HG03135 (cell line): ENCODE data around the gene NDUFV2.
"Not testable (repeated sequence)": the region's sequence is repeated elsewhere in the genome, so short reads cannot be mapped to it uniquely, and the experiment has no call there.

ENCODE experiments used
- ATAC-seq: cut with Tn5 transposase; IDR thresholded peaks from one replicate; pipeline ENCODE4 v1.9.1; 2021; ENCODE audit warnings: mild to moderate bottlenecking, moderate library complexity; ENCODE audit not compliant: unreplicated experiment

NDUFV2 gene

DNA sequence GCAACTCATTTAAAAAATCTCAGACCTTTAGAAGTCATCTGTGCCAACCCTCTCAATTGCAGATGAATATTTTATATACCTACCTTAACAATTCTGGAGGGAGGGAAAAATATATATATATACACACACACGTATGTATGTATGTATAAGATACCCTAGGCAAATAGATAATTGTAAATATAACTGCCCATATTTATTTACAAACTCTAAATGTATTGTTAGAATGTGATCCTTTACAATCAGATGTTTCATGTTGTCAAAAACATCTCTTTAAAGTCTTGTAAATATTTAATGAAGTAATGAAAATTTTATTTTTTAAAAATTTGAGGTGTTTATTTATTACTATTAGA, 45.7 kb downstream of the NDUFV2 start:
- no peak for ATAC-seq

DNA sequence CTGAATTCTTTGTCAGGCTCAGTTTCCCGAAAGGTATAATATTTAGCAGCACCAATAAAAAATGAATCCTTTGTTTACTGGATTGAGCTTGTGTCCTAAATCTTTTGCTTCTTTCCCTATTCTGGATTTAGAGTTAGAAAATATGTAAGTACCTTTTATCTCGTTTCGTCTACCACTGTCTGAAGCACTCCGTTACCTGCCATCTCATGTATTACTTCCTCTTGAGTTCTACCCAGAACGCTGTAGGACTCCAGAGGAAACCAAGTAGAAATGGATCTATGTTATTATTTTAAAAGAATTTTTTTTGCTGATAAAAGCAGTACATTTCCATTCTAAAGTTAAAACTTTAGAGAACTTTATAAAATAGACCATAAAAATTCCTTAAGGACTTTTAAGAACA, 47.6 kb downstream of the NDUFV2 start:
- ATAC-seq = no peak

DNA sequence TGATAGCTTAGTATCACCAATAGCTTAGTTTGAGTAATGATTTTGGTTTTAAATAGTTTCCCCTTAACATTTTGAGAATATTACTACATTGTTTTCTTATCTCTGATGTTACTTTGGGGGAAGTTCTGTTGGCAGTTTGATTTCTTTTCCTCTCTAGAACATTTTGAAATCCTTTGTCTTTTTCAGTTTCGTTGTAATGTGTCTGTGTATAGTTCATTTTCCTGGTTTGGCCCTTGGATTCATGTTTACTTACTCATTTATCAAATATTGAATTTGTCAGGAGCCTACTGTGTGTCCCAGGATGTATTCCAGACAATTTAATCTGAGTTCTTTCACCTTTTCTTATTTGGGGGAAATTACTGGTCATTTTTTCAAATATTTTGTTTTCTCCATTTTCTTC, 50.8 kb downstream of the NDUFV2 start:
- no peak for ATAC-seq

DNA sequence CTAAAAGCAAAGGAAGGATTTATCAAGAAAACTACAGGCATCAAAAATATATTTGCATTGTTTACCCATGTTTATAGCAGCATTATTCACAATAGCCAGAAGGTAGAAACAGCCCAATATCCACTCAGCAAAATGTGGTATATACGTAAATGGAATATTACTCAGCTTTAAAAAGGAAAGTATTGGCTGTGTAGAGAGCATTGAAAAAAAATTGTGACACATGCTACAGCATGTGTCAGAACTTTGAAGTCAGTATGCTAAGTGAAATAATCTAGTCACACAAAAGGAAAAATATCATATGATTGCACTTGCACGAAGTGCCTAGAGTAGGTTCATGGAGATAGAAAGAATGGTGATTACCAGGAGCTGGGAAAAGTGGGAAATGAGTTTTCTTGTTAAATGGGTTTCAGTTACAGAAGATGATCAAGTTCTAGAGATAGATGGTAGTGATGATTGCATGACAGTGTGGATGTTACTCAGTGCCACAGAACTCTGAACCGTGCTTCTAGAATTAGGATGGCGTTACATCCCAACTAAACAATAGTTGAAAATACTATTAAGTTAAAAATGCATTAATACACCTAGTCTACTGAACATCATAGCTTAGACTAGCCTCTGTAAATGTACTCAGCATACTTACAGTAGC, 54.2 kb downstream of the NDUFV2 start:
- no peak for ATAC-seq

DNA sequence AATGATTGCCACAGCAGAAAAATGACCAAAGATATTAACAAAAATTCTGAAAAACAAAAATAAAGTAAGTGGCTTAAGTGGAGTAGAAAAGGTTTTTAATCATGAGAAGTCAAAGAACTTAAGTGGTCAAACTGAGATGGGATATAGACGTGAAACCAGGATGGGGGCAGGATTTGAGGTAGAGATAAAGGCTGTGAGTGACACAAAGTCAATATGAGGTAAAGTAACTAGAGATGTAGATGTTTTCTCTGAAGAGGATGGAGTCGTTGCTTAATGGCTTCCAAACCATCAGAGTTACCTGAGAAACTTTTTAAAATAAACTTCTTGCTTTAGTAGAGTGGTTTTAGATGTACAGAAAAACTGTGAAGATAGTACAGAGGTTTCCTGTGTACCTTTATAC, 55.3 kb downstream of the NDUFV2 start:
- ATAC-seq = no peak

DNA sequence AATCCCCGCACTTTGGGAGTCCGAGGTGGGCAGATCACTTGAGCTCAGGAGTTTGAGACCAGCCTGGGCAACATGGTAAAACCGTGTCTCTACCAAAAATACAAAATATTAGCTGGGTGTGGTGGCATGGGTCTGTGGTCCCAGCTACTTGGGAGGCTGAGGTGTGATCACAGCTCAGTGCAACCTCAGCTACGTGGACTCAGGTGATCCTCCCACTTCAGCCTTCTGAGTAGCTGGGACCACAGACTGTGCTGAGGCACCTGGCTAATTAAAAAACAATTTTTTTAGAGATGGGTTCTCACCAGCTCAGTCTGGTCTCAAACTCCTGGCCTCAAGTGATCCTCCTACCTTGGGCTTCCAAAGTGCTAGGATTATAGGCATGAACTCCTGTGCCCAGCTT, 57.5 kb downstream of the NDUFV2 start:
- ATAC-seq = no peak

DNA sequence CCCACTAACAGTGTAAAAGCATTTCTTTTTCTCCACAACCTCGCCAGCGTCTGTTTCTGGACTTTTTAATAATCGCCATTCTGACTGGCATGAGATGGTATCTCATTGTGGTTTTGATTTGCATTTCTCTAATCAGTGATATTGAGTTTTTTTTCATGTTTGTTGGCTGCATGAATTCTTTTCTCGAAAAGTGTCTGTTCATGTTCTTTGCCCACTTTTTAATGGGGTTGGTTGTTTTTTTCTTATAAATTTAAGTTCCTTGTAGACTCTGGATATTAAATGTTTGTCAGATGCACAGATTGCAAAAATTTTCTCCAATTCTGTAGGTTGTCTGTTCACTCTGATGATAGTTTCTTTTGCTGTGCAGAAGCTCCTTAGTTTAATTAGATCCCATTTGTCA, 60.2 kb downstream of the NDUFV2 start:
- ATAC-seq = not testable (repeated sequence)

DNA sequence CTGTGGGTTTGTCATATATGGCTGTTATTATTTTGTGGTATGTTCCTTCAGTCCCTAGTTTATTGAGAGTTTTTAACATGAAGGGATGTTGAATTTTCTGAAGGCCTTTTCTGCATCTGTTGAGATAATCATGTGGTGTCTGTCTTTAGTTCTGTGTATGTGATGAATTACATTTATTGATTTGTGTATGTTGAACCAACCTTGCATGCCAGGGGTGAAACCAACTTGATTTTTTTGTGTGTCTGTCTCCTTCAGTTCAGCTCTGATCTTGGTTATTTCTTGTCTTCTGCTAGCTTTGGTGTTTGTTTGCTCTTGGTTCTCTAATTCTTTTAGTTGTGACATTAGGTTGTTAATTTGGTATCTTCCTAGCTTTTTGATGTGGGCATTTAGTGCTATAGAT, 61.6 kb downstream of the NDUFV2 start:
- ATAC-seq = not testable (repeated sequence)

DNA sequence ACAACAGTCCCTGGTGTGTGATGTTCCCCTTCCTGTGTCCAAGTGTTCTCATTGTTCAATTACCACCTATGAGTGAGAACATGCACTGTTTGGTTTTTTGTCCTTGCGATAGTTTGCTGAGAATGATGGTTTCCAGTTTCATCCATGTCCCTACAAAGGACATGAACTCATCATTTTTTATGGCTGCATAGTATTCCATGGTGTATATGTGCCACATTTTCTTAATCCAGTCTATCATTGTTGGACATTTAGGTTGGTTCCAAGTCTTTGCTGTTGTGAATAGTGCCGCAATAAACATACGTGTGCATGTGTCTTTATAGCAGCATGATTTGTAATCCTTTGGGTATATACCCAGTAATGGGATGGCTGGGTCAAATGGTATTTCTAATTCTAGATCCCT, 63.4 kb downstream of the NDUFV2 start:
- not testable (repeated sequence) for ATAC-seq

DNA sequence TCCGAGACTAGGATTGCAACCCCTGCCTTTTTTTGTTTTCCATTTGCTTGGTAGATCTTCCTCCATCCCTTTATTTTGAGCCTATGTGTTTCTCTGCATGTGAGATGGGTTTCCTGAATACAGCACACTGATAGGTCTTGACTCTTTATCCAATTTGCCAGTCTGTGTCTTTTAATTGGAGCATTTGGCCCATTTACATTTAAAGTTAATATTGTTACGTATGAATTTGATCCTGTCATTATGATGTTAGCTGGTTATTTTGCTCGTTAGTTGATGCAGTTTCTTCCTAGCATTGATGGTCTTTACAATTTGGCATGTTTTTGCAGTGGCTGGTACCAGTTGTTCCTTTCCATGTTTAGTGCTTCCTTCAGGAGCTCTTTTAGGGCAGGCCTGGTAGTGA, 67.0 kb downstream of the NDUFV2 start:
- ATAC-seq = not testable (repeated sequence)

DNA sequence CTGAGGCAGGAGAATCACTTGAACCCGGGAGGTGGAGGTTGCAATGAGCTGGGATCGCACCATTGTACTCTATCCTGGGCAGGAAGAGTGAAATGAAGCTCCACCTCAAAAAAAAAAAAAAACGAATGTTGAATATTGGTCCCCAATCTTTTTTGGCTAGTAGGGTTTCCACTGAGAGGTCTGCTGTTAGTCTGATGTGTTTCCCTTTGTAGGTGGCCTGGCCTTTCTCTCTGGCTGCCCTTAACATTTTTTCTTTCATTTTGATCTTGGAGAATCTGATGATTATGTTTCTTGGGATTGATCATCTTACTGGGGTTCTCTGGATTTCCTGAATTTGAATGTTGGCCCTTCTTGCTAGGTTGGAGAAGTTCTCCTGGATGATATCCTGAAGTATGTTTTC, 69.4 kb downstream of the NDUFV2 start:
- not testable (repeated sequence) for ATAC-seq

DNA sequence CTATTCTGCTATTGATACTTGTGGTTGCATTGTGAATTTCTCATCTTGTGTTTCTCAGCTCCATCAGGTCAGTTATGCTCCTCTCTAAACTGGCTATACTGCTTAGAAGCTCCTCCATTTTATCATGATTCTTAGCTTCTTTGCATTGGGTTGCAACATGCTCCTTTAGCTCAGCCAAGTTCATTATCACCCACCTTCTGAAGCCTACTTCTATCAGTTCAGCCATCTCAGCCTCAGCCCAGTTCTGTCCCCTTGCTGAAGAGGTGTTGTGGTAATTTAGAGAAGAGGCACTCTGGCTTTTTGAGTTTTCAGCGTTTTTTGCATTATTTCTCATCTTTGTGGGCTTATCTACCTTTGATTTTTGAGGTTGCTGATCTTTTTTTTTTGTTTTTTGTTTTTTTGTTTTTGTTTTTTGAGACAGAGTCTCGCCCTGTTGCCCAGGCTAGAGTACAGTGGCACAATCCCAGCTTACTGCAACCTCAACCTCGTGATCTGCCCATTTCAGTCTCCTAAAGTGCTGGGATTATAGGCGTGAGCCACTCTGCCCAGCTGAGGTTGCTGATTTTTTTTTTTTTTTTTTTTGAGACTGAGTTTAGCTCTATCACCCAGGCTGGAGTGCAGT, 70.1 kb downstream of the NDUFV2 start:
- ATAC-seq = no peak

DNA sequence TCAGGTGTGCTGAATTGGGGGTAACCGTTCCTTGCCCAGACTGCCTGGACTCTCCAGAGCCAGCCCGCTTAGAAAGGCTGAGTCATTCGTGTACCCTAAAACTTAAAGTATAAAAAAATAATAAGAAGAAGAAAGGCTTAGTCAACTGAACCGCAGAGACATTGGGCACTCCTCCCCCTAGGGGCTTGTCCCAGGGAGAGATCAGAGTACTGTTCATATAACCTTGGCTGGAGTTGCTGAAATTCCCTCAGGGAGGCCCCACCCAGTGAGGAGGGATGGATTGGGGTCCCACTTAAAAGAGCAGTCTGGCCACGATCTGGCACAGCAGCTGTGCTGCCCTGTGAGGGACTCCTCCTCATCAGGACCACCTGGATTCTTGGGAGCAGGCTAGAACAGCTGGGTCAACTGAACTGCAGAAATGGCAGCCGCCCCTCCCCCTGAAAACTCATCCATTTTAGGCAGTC, 71.3 kb downstream of the NDUFV2 start:
- ATAC-seq = no peak

DNA sequence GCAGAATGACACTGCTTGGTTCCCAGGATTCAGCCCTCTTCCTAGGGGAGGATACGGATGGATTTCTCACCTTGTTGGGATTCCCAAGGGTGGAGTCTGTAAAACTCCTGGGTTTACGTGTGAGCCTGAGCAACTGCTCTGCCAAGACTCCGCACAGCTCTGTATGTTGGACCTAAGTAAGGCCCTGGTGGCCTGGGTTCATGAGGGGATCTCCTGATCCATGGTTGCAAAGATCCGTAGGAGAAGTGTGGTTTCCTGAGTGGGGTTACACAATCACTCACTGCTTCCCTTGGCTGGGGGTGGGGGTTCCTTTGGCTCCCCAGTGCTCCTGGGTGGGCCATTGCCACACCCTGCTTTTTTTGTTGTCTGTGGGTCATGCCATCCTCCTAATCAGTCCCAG, 71.8 kb downstream of the NDUFV2 start:
- ATAC-seq = no peak

DNA sequence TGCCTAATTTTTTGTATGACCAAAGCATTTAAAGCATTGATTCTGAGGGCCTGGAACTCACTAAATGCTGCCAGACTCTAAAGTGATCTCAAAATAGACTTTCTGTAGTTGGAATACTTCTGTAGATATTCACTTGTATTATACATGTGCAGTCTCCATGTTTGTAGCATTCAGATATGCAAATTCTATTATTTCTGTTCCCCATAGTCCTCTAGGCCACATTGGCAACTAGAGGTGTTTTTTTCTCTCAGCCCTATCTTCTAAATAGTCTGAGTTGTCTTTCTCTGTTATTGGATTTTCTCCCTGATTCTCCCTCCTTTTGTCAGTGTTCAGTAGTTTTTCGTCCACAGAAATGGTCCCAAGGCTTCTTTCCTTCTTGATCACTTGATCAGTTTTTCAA, 72.6 kb downstream of the NDUFV2 start:
- ATAC-seq = no peak

DNA sequence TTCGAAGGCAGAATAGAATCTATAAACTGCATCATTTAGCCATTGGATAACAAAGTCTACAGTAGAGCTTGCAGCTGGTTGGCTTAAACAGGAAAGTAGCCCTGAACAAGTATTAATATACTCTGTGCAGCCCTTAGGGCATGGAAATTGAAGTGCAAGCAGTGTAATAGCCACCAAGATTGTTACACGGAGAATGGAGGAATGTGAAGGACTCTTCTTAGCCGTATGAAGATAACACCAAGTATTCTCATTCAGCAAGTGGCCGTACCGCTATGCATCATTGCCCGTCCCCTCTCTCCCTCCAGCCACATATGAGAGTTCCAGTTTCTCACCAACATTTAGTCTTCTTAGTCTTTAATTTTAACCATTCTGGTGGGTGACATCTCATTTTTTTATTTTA, 74.5 kb downstream of the NDUFV2 start:
- ATAC-seq = no peak

DNA sequence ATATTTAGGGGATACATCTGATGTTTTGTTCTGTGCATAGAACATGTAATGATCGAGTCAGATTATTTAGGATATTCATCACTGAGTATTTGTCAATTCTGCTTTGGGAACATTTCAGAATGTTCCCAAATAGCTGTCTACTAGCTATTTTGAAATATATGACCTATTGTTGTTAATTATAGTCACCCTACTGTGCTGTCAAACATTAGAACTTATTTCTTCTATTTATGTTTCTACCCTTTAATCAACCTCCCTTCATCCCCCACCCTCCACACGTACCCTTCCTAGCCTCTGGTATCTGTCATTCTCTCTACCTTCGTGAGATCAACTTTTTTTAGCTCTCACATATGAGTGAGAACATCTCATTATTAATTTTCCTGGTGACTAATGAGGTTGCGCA, 75.0 kb downstream of the NDUFV2 start:
- ATAC-seq = no peak

DNA sequence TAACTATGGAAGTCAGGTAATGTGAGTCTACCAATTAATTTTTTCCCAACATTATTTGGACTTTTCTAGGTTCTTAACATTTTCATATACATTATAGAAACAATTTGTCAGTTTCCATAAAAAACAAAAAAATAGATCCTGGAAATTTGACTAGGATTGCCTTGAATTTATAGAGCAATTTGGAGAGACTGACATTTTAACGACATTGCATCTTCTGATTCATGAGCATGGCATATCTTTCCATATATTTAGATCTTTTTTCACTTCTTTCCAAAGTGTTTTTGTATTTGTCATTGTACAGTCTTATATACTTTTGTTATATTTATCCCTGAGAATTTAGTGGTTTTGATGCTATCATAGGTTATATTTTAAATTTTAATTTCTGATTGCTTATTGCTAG, 76.1 kb downstream of the NDUFV2 start:
- no peak for ATAC-seq

DNA sequence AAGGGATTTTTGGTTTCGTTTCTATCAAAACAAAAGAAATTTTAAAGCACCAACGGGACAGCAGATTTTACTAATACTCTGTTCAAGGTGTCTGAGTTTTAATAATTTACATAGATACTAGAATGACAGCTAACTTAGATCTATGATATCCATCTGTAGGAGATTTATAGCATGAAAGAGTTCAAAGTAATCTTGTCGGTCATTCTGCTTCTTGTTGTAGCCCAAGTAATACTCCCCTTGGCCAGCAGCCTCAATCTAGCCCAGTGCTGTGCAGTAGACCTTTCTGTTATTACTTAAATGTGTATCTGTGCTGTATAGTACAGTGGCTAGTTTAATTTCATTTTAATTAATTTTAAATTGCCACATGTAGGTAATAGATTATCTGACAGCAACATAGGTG, 78.8 kb downstream of the NDUFV2 start:
- no peak for ATAC-seq

DNA sequence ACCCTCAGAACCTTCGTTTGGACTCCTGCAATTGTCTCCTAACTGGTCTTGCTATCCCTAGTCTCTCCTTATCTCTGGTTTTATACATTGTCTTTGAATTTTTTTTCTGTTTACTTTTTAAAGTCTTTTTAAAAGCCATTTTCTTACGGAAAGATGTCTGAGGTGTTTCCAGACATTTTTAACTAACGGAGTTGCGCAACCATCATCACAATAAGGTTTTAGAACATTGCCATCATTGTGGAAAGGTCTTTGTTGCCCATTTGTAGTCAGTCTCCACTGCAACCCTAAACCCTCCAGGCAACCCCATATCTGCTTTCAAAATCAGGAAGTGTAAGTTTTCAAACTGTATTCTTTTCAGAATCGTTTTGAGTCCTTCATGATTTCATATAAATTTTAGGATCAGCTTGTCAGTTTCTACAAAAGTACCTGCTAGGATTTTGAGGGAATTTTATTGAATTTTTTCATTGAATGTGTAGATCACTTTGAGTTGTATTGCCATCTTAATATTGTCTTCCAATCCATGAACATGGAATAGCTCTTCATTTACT, 80.4 kb downstream of the NDUFV2 start:
- no peak for ATAC-seq
